ENCODE measurements around the gene NOTCH3. TPM values are rescaled to one million over a fixed set of nuclear protein-coding genes. Genes with fewer than 3 reads are reported as not detected.
A peak's percentile ranks its signal among the peaks of the same experiment; 100 is the strongest.

The NOTCH3 gene
- total RNA-seq, 1 experiment from 2014 or later, result 21.5 TPM

DNA sequence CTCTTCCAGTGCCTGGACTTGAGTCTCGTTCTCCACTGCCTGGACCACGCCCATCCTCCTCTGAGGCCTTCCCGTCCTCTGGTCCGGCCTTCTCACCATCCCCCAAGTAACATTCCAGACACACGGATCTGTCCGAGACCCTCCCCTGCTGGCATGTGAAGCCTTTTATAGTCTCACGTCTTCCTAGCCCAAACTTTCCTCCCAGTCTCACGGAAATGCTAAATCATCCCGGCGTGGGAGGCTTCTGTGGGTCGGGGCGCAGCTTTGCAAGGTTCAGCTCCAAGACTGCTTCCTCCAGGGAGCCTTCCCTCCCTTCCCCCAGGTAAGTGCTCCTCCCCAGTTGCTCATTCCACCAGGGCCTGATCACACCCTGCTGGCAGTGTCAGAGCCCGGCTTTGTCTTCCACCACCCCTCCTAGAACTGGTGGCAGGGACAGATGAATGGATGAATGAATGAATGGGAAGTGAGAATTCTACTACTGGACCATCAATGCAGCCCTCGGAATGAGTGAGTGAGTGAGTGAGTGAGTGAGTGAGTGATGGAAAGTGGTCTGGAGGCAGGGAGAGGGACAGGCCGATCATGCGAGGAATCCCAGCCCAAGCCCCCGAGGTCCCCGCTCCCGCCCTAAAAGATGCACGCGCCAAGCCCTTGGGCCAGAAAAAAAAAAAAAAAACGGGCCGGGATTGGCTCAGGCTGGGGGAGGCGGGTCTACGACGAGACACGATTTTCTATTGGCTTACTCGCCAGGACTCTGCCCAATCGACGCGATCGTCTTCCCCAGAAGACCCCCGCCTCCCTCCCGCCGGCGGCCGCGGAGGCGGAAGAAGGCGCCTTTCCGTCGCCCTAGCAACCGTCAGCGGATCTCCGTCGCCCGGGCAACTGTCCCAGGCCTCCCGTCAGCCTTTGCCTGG is 22.2 kb upstream of the NOTCH3 start:
- Histone ChIP-seq H3K36me3 (ENCODE audit: low read depth, low read length) (no peaks in the 10 kb centered on the region), H3K79me2 (ENCODE audit: low read length) (no peaks in the 10 kb centered on the region), H3K27ac (ENCODE audit: low read length) (no peak overlapping the region), H4K20me1 (ENCODE audit: low read length) (no peaks in the 10 kb centered on the region), H2AFZ (ENCODE audit: low read length) (no peak overlapping the region), H3K4me1 (ENCODE audit: insufficient read depth, low read length) (no peaks in the 10 kb centered on the region), H3K9me2 (replicated peaks; ENCODE audit: low read length) (no peaks in the 10 kb centered on the region), H3K4me3 (ENCODE audit: low read length) (peak overlapping the region; percentile 35; the same call in 1 of the 2 replicates), H3F3A (ENCODE audit: low read length, unreplicated experiment) (no peaks in the 10 kb centered on the region), H3K9ac (ENCODE audit: low read length) (no peak overlapping the region), H3K27me3 (ENCODE audit: low read length) (no peaks in the 10 kb centered on the region), H3K4me2 (ENCODE audit: low read length) (peak overlapping the region; percentile 48), H3K9me3 (ENCODE audit: low read length) (no peaks in the 10 kb centered on the region)
- DNase-seq (peak; percentile 60), ATAC-seq (peak; percentile 70)
- TF ChIP-seq, protein P1, sequence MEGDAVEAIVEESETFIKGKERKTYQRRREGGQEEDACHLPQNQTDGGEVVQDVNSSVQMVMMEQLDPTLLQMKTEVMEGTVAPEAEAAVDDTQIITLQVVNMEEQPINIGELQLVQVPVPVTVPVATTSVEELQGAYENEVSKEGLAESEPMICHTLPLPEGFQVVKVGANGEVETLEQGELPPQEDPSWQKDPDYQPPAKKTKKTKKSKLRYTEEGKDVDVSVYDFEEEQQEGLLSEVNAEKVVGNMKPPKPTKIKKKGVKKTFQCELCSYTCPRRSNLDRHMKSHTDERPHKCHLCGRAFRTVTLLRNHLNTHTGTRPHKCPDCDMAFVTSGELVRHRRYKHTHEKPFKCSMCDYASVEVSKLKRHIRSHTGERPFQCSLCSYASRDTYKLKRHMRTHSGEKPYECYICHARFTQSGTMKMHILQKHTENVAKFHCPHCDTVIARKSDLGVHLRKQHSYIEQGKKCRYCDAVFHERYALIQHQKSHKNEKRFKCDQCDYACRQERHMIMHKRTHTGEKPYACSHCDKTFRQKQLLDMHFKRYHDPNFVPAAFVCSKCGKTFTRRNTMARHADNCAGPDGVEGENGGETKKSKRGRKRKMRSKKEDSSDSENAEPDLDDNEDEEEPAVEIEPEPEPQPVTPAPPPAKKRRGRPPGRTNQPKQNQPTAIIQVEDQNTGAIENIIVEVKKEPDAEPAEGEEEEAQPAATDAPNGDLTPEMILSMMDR (conservative IDR thresholded peaks at IDR 0.05; ENCODE audit: low read depth, low read length), result no peak
- no peak for TF ChIP-seq EZH2phosphoT487 (IDR thresholded peaks at IDR 0.05; ENCODE audit: borderline replicate concordance, low read length)
- TF ChIP-seq EZH2 (IDR thresholded peaks at IDR 0.05; ENCODE audit: low read length, unreplicated experiment), result no peak
- POLR2A ChIA-PET (ENCODE audit: unreplicated experiment), result no interaction called here
- intact Hi-C loops (cut with micrococcal nuclease), result no loop called here
- CTCF ChIA-PET, result no interaction called here
- BruUV-seq (replicated peaks), result no TSS peak

DNA sequence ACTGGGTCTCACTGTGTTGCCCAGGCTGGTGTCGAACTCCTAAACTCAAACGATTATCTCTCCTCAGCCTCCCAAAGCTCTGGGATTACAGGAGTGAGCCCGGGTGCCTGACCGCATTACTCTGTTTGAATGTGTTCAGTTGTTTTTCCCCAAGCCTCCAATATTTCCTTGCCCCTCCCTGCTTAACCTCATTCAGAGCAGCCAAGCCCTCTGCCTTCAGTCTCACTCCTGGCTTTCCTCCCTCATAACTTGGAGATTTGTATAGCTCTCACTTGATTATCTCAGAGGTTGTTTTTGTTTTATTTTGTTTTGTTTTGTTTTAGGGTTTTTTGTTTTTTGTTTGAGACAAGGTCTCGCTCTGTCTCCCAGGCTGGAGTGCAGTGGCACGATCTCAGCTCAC is 20.0 kb upstream of the NOTCH3 start:
- H3K27me3 ChIP-seq (ENCODE audit: low read length), result no peaks in the 10 kb centered on the region

More for the DNA sequence above, 20.0 kb upstream of the NOTCH3 start:
- Histone ChIP-seq H3K9me2 (replicated peaks; ENCODE audit: low read length) (no peaks in the 10 kb centered on the region), H2AFZ (ENCODE audit: low read length) (no peak overlapping the region), H3K9me3 (ENCODE audit: low read length) (no peaks in the 10 kb centered on the region), H3K4me3 (ENCODE audit: low read length) (no peak overlapping the region), H3K4me2 (ENCODE audit: low read length) (no peak overlapping the region), H3K36me3 (ENCODE audit: low read depth, low read length) (no peaks in the 10 kb centered on the region), H4K20me1 (ENCODE audit: low read length) (no peaks in the 10 kb centered on the region), H3K9ac (ENCODE audit: low read length) (no peak overlapping the region), H3K79me2 (ENCODE audit: low read length) (no peaks in the 10 kb centered on the region), H3K27ac (ENCODE audit: low read length) (no peak overlapping the region), H3K4me1 (ENCODE audit: insufficient read depth, low read length) (peaks cover 4% of the 10 kb centered on the region; the same call in 1 of the 2 replicates), H3F3A (ENCODE audit: low read length, unreplicated experiment) (no peaks in the 10 kb centered on the region)
- ChIA-PET POLR2A (ENCODE audit: unreplicated experiment) (no interaction called here), CTCF (no interaction called here)
- TF ChIP-seq EZH2phosphoT487 (IDR thresholded peaks at IDR 0.05; ENCODE audit: borderline replicate concordance, low read length), result no peak
- no peak for TF ChIP-seq EZH2 (IDR thresholded peaks at IDR 0.05; ENCODE audit: low read length, unreplicated experiment)
- TF ChIP-seq, protein P1 (conservative IDR thresholded peaks at IDR 0.05; ENCODE audit: low read depth, low read length), result no peak
- no TSS peak for BruUV-seq (replicated peaks)
- DNase-seq, result no peak
- intact Hi-C loops (cut with micrococcal nuclease), result no loop called here
- ATAC-seq, result no peak

All from PC-3 (cell line).